GM23338 (cell line): ENCODE measurements around the gene PTBP3.

Experiments used
- CREB1 ChIP-seq: fragments of 250-450 bp; sonication (Bioruptor Pico); IDR thresholded peaks from 2 replicates; pipeline ENCODE4 v1.5.0; 2020; ENCODE audit warnings: low read depth, mild to moderate bottlenecking, moderate library complexity
- CTCF ChIP-seq, 2 experiments: fragments of 200-600 bp in 1 of 2; sonication (generic) in 1 of 2; conservative IDR thresholded peaks; 2 replicates each; pipeline versions ENCODE4 v1.5.1 to v1.6.1; 2016 to 2017; ENCODE audit warnings: antibody characterized with exemption in 2 of 2, low read depth in 2 of 2, mild to moderate bottlenecking in 2 of 2, moderate library complexity in 1 of 2
- EZH2 ChIP-seq: fragments of 200-600 bp; sonication (generic); IDR thresholded peaks from one replicate; pipeline ENCODE4 v1.8.0; 2017; ENCODE audit warnings: antibody characterized with exemption, mild to moderate bottlenecking, low read depth; ENCODE audit not compliant: unreplicated experiment
- EZH2phosphoT487 ChIP-seq: fragments of 200-600 bp; sonication (generic); IDR thresholded peaks from one replicate; pipeline ENCODE4 v1.8.1; 2018; ENCODE audit warnings: antibody characterized with exemption; ENCODE audit not compliant: unreplicated experiment
- JUNB ChIP-seq: IDR thresholded peaks from one replicate; pipeline ENCODE4 v1.6.1; 2016; ENCODE audit warnings: antibody characterized with exemption; ENCODE audit not compliant: unreplicated experiment
- NANOG ChIP-seq: IDR thresholded peaks from 2 replicates; pipeline ENCODE4 v1.6.1; 2016; ENCODE audit warnings: antibody characterized with exemption, borderline replicate concordance
- POLR2AphosphoS5 ChIP-seq: IDR thresholded peaks from 2 replicates; pipeline ENCODE4 v1.6.1; 2016; ENCODE audit warnings: antibody characterized with exemption, low read depth
- REST ChIP-seq: IDR thresholded peaks from one replicate; pipeline ENCODE4 v1.6.1; 2018; ENCODE audit warnings: antibody characterized with exemption; ENCODE audit not compliant: unreplicated experiment
- ZNF114 ChIP-seq: fragments of 250-450 bp; sonication (Bioruptor Pico); IDR thresholded peaks from 2 replicates; pipeline ENCODE4 v1.5.0; 2020; ENCODE audit warnings: mild to moderate bottlenecking, moderate library complexity
- ZNF331 ChIP-seq: fragments of 250-450 bp; sonication (Bioruptor Pico); IDR thresholded peaks from 2 replicates; pipeline ENCODE4 v1.5.0; 2020; ENCODE audit warnings: low read depth, mild to moderate bottlenecking, moderate library complexity

- no peak for TF ChIP-seq CTCF (conservative IDR thresholded peaks at IDR 0.05; ENCODE audit: low read depth in 2 of 2)
- TF ChIP-seq EZH2: no peak
- TF ChIP-seq EZH2phosphoT487: no peak
- TF ChIP-seq POLR2AphosphoS5: no peak
- no peak for TF ChIP-seq ZNF331
- no peak for TF ChIP-seq ZNF114 (CRISPR knock-in tag)
- TF ChIP-seq CREB1 (CRISPR knock-in tag): no peak
- TF ChIP-seq REST: no peak
- no peak for TF ChIP-seq NANOG
- TF ChIP-seq JUNB: no peak
Measured at GRCh38 chr9:112338561-112338960, 5.1 kb upstream of the PTBP3 start.
